Measurements from ENCODE around the gene EDEM3.

EDEM3 gene

DNA sequence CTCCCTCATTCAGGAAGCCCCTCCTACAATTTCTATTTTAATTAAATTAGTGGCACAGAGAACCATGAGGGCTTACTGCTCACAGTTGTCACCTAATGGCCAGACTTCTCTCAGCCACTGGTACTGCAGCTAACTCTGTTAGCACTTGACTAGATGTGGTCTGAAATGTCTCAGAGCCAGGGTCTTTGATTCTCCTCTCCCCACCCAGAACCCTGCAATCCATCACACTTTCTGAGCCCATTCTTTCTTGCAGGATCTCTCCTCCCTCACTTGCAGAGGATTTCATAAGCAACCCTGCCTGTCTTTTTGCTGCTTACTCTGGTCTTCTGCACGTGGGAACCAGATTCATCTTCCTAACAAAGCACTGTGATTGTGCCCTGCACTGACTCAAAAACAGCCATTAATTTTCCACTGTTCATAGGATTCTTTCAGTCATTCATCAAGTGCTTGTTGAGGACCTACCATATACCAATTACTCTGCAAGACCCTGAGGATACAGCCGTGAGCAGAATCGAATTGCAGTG lies 108.4 kb downstream of the EDEM3 start:
- H3K4me1 ChIP-seq (ENCODE audit: insufficient read depth, low read length) = no peaks in the 10 kb centered on the region
- no peak overlapping the region for H3K9ac ChIP-seq (ENCODE audit: low read length)
- H3K9me3 ChIP-seq (ENCODE audit: low read length) = no peaks in the 10 kb centered on the region
- H3K36me3 ChIP-seq (ENCODE audit: insufficient read depth, low read length) = no peaks in the 10 kb centered on the region
- no peaks in the 10 kb centered on the region for H3K27me3 ChIP-seq (ENCODE audit: control insufficient read depth in 1 of 2, insufficient read depth in 2 of 2, low read length in 2 of 2)
- no peak overlapping the region for H3K27ac ChIP-seq (ENCODE audit: low read depth, low read length)
- H3K4me3 ChIP-seq (ENCODE audit: low read depth in 1 of 2, low read length in 2 of 2) = no peak overlapping the region

DNA sequence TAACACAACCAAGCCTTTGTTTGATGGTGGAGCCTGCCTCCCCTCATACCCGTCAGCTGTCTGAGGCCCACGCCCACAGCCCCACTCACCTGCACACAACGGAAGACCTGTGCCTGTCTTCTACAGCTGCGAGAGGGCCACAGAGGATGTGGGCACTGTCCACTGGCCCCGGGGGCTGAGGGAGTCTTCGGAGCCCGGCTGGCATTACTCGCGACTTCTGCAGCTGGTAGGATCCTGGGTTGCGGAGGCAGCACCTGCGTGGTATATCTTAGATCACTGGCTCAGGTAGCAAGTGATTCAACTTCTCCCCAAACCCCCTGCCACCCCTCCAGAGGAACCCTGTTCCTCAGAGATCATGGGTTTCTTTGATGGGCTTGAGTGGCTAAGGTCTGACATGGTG lies 109.9 kb downstream of the EDEM3 start:
- Histone ChIP-seq H3K4me3 (ENCODE audit: low read depth in 1 of 2, low read length in 2 of 2) (no peak overlapping the region), H3K9ac (ENCODE audit: low read length) (no peak overlapping the region), H3K27ac (ENCODE audit: low read depth, low read length) (no peak overlapping the region), H3K9me3 (ENCODE audit: low read length) (no peaks in the 10 kb centered on the region), H3K36me3 (ENCODE audit: insufficient read depth, low read length) (no peaks in the 10 kb centered on the region), H3K27me3 (ENCODE audit: control insufficient read depth in 1 of 2, insufficient read depth in 2 of 2, low read length in 2 of 2) (no peaks in the 10 kb centered on the region), H3K4me1 (ENCODE audit: insufficient read depth, low read length) (no peaks in the 10 kb centered on the region)

GRCh38 chr1:184643661-184644060 lies 111.0 kb downstream of the EDEM3 start:
- no peak overlapping the region for H3K4me3 ChIP-seq (ENCODE audit: low read depth in 1 of 2, low read length in 2 of 2)
- no peak overlapping the region for H3K27ac ChIP-seq (ENCODE audit: low read depth, low read length)
- H3K9ac ChIP-seq (ENCODE audit: low read length) = no peak overlapping the region
- no peaks in the 10 kb centered on the region for H3K9me3 ChIP-seq (ENCODE audit: low read length)
- no peaks in the 10 kb centered on the region for H3K36me3 ChIP-seq (ENCODE audit: insufficient read depth, low read length)
- H3K4me1 ChIP-seq (ENCODE audit: insufficient read depth, low read length) = no peaks in the 10 kb centered on the region
- H3K27me3 ChIP-seq (ENCODE audit: control insufficient read depth in 1 of 2, insufficient read depth in 2 of 2, low read length in 2 of 2) = no peaks in the 10 kb centered on the region

DNA sequence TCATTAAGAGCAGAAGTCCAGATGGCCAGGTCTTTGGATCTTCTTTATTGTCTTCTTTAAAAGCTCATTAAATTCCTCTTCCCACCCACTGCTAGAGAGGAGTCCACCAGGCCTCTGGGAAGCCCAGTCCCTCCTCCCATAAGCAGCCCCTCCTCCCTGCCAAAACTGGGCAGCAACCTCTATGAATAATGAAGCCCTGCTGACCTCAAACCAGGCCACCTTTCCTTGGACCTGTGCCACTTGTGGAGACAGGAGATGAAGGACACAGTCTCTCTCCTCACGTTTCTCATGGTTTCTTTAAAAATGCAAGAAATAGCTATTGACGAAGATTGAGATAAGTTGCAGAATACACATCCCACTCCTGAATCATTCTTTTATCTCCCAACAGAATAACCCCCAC lies 112.8 kb downstream of the EDEM3 start:
- no peaks in the 10 kb centered on the region for H3K9me3 ChIP-seq (ENCODE audit: low read length)
- no peaks in the 10 kb centered on the region for H3K36me3 ChIP-seq (ENCODE audit: insufficient read depth, low read length)
- H3K4me3 ChIP-seq (ENCODE audit: low read depth in 1 of 2, low read length in 2 of 2) = no peak overlapping the region
- no peak overlapping the region for H3K9ac ChIP-seq (ENCODE audit: low read length)
- H3K27me3 ChIP-seq (ENCODE audit: control insufficient read depth in 1 of 2, insufficient read depth in 2 of 2, low read length in 2 of 2) = no peaks in the 10 kb centered on the region
- H3K27ac ChIP-seq (ENCODE audit: low read depth, low read length) = no peak overlapping the region
- H3K4me1 ChIP-seq (ENCODE audit: insufficient read depth, low read length) = no peaks in the 10 kb centered on the region

GRCh38 chr1:184640505-184640904 lies 114.2 kb downstream of the EDEM3 start:
- no peak overlapping the region for H3K9ac ChIP-seq (ENCODE audit: low read length)
- no peaks in the 10 kb centered on the region for H3K27me3 ChIP-seq (ENCODE audit: control insufficient read depth in 1 of 2, insufficient read depth in 2 of 2, low read length in 2 of 2)
- H3K4me3 ChIP-seq (ENCODE audit: low read depth in 1 of 2, low read length in 2 of 2) = no peak overlapping the region
- no peaks in the 10 kb centered on the region for H3K9me3 ChIP-seq (ENCODE audit: low read length)
- H3K4me1 ChIP-seq (ENCODE audit: insufficient read depth, low read length) = peaks cover 3% of the 10 kb centered on the region
- H3K27ac ChIP-seq (ENCODE audit: low read depth, low read length) = no peak overlapping the region
- H3K36me3 ChIP-seq (ENCODE audit: insufficient read depth, low read length) = no peaks in the 10 kb centered on the region
